ENCODE measurements around the gene CCT5.
"Not testable (repeated sequence)": the region's sequence is repeated elsewhere in the genome, so short reads cannot be mapped to it uniquely, and the experiment has no call there.

CCT5 gene

DNA sequence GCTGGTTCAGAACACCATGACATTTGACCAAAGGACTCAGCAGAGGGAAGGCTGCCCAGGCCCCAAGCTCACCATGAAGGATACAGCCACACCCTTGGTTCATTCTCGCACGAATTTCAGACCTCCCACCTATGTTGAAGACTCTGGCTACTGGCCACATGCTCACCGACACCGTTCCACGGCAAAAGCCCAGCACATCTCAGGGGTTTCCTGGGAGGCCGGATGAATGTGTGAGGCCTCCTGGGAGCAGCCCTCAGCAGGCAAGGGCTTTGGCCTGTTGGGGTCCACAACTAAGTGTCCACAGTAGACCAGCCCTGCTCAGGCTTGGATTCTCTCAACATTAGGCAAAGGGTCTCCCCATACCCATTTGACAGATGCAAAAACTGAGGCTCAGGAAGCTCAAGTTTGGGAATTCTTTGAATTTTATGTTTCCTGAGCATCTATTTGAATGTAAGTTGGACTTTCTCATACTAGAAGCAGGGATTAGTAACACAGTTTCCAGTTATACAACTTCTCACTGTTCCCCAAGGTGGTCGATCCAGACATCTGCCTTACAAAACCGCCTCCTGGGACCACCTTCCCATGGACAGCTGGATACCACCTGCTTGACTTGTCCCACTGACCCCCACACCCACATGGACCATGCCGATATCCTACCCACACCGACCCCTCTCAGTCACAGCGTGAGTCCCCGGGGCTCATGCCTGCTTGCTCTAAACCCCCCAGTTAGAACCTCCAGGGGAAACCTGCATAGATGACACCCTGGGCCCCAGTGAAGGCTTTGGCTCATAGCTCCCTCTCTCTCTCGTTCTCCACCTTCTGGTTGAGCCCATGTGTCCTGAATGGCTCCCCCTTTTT is 27.9 kb downstream of the CCT5 start:
- no peak for DNase-seq (ENCODE audit: low spot score)

DNA sequence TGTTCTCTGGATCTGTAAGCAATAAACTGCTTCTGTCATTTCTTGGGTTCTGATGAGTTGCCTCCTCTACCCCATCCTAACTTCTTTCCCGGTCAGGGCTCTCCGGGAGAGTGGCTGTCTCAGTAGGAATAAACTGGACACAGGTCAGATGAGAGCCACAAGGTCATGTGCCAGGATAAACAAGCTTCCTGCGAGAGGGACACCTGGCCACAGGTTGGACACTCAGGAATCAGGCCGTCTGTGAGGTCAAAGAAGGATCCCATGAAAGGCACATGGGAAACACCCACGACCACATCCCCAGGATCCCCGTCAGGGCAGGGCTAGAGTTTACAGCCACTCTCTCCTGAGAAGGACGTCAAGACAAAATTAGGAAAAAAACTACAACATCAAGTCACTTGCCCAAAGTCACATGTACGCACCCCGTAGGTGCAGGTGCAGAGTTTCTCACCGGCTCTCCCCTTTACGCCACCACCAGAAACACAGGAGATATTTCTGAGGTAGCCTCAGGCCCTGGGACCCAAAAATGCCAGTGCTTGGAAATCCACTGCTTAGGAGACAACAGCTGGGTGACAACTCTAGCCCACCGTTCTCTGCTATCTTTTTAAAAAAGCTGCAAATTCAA is 28.7 kb downstream of the CCT5 start:
- no peak for DNase-seq (ENCODE audit: low spot score)

DNA sequence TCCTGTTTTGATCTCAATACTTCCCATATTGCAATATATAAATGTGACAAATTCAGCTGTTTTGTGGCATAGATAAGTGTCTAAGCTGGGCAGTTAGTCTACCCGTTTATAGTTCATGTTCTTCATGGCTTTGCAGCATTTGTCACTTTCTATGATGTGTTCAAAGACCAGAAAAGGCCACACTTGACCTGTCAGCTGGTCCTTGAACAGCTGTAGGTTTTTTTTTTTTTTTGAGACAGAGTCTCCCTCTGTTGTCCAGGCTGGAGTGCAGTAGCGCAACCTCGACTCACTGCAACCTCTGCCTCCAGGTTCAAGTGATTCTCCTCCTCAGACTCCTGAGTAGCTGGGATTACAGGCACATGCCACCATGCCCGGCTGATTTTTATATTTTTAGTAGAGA is 29.2 kb downstream of the CCT5 start:
- no peak for DNase-seq (ENCODE audit: low spot score)

DNA sequence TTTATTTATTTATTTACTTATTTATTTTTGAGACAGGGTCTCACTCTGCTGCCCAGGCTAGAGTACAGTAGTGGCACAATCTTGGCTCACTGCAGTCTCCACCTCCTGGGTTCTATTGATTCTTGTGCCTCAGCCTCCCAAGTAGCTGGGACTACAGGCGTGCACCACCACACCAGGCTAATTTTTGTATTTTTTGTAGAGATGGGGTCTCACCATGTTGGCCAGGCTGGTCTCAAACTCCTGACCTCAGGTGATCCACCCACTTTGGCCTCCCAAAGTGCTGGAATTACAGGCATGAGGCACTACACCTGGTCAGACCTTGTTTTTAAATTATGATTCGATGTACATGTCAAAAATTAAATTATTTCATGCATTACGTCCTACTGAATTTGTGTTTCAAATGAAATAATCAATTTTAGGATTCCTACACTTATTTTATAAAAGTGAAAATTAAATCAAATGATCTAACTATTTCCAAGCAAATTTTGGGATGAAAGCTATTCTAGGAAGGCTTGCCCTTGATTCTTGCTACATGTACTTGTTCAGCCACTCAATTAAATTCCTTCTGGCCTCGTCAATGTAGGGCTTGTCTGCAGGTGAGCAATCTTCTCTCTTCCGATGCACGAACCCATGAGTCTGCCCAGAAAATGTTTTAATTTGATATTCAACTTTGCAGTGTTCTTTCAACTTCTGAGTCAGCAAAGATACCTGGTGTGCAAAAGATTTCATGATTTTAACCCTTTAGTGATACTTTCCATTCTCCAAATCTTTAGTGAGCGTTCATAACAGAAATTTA is 30.0 kb downstream of the CCT5 start:
- no peak for DNase-seq (ENCODE audit: low spot score)

DNA sequence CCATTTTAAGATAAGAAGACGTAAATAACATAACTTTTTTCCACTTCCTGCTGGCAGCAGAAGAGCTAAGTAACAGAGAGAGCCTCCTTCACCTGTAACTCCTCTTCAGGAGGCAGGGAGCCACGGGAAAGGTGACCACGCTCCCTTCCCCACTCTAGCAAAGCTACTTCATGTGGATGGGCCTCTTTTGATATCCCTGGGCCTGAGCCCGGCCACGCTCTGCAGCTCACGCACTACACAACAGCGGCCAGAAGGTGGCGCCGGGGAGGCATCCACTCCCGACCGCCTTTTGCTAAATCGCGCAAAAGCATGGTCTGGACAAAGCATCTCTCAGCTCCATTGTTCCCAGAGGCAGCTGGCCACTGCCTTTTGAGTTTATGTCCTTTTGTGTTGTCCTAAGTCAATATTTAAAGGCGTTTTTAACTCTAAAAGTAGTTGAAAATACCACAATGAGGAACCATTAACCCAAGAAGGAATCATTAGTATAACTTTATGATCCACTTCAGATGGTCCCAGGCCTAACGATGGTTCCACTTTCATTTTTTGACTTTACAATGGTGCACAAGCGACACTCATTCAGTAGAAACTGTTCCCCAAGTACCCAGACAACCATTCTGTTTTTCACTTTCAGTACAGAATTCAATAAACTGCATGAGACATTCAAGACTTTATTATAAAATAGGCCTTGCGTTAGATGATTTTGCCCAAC is 34.0 kb downstream of the CCT5 start:
- DNase-seq (ENCODE audit: low spot score): peak; percentile 67

DNA sequence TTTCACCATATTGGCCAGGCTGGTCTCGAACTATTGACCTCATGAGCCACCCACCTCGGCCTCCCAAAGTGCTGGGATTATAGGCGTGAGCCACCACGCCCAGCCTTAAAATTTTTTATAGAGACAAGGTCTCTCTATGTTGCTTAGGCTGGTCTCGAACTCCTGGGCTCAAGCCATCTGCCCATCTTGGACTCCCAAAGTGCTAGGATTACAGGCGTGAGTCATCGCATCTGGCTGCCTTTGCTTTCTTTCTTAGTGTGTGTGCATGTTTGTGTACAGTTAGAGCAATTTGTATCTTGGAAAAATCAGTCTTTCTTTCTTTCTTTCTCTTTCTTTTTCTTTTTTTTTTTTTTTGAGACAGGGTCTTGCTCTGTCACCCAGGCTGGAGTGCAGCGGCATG is 35.3 kb downstream of the CCT5 start:
- not testable (repeated sequence) for DNase-seq (ENCODE audit: low spot score)

DNA sequence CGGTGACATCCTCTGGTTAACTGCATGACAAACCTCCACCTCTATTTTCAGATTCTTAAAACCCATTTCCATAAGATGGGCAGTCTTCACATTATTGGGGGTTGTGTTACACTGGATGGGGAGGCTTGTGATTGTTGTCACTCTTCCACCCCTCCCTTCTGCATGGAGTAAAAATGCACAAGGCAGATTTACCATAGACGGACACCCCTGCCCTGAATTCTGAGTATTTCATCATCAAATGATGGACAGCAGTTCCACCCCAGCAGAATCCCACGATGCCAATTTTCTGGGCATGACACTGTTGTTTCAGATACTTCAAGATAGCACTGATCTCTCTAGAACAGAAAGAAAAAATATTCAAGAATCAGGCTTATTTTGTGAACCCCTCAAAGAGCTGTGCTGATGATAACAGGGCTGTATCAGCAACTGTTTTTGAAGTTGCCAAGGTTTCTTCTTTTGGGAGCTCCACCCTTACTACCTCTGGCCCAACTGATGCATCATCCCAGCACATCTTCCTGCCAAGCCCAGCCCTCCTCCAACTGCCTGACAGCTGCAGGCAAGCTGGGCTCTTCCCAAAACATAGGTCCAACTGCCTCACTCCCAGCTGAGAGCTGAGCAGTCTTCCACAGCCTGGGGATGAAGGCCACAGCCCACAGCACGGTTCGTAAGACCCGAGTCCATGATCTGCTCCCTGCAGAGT is 36.2 kb downstream of the CCT5 start:
- DNase-seq (ENCODE audit: low spot score): no peak

DNA sequence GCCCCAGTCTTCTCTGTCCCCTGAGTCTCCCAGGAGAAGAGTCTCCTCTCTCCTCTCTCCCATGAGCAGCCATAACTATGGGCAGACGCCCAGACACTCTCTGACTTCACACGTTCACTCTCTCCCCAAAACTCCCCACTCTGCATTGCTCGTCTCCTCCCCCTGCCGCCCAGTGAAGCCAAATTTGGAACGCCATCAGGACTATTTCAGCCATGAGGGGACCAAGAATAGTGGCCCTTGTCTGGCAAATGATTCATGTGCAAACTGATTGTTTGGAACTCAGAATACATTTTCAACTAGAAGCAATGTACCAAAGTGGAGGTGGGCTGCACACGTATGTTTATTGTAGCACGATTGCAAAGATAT is 36.8 kb downstream of the CCT5 start:
- DNase-seq (ENCODE audit: low spot score): no peak

DNA sequence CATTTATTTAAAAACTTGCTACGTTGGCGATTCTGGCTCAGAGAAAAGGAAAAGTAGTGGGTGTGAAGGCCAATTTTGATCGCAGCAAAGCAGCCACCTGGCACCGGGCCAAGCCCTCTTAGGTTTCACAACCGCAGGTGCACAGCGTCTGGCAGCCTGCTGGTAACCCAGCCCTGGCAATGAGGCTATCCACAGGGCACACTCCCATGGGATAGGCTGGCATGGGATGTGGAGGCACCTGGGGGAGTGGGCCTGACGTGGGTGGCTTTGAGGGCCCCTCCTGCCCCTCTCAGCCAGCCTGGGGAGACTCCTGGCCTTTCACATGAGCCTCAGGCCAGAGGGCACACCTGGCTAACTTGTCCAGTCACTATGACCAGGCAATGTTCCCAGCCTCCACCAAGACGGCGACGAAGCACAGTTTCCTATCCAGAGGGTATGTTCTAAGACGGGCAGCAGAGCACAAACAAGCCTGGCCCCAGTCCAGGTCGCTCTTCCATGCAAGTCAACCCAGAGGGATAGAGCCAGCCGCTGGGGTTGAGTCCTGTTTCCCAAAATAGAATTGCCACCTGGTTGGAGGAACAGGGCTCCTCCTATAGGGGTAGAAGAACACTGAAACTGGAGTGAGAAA is 38.6 kb downstream of the CCT5 start:
- DNase-seq (ENCODE audit: low spot score): no peak

DNA sequence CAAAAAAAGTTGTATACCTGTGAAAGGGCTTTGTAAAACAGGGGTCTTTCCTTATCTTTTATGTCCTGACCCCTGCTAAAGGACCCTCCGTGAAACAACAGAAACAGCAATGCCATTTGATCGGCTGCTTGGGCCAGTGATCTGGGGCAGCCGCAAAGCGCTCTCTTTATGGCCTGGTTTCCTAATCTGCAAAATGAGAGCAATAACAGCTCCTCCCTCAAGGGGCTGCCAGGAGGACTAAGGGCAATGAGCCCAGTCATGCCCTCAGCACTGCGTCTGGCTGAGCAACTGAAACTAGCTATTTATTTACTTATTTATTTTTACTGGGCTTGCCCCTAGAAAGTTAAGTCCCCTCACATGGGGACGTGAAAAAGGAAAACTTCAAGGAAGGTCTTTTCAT is 39.3 kb downstream of the CCT5 start:
- no peak for DNase-seq (ENCODE audit: low spot score)

DNA sequence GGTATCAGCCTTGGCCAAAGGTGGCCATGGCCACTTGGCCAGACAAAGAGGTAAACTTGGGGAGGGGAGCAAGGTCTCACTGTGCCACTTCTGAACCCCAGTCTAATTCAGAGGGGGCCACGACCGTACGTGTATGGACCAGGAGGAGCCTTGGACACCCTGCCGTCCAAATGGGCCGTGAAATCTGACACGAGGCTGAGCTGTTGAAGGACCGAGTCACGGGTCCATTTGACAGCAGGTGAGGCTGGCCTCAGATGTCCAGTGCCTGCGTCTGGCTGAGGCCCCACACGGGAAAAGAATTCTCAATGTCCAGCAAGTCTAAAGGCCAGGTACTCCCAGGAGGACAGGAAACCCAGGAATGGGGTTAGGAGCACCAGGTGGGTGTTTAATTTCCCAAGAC is 39.9 kb downstream of the CCT5 start:
- no peak for DNase-seq (ENCODE audit: low spot score)

DNA sequence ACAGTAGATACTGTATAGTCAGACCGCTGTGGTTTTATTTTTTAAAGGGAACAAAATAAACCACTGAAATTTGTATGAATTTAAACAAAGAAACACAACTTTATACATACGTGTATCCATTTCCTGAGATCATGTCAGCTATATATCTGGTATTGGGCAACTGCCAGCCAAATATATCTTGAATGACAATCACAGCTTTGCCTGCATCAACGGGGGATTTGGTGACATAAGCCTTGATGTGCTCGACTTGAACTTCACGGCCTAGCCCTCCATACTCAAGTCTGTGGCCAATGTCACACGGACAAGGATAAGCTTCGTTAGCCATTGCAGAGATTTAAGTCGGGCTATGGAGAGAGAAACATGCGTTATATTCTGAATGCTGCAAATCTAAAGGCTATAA is 40.4 kb downstream of the CCT5 start:
- DNase-seq (ENCODE audit: low spot score): no peak

DNA sequence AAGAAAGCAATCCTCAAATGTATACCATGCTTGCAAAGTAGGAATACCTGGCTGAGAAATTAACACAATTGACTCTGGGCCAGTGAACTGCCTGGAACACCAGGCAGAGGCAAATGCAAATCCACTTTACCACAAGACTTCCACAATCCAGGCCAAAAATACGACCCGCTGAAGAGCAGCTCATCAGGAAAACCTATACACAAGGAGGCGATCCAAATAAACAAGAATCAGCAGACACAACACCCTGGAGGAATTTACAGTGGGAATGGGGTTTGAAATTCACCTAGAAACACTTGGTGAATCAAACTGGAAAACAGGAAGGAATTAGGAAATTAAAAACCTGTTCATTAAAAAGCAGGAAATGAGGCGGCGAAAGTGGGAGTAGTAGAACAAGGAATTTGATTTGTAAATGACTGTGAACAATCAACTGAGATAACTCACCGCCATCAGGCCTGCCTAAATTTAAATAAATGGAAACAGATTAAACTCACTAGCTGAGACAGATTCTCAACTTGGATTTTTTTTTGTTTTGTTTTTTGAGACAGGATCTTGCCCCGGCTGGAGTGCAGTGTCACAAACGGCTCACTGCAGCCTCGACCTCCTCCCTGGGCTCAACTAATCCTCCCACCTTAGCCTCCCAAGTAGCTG is 41.7 kb downstream of the CCT5 start:
- DNase-seq (ENCODE audit: low spot score): no peak

DNA sequence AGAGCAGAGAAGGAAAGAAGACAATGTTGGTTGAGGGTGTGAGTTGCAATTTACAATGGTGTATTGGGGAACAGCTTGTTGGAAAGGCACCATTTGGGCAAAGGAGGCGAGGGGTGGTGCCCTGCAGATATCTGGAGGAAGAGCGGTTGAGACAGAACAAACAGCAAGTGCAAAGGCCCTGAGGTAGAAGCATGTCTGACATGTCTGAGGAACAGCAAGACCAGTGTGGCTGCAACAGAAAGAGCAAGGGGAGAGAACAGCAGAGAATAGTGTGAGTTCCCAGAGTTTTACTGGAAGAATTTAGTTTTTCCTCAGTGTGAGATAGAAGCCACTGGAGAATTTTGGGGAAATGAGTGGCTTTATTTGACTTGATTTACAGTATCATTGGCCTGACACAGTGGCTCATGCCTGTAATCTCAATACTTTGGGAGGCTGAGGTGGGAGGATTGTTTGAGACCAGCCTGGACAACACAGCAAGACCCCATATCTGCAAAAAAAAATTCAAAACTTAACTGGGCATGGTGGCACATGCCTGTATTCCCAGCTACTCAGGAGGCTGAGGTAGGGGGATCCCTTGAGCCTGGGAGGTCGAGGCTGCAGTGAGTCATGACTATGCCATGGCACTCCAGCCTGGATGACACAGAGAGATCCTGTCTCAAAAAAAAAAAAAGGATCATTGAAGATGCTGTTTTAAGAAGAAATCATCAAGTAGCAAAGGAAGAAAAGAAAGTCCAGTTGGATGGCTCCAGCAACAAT is 44.0 kb downstream of the CCT5 start:
- DNase-seq (ENCODE audit: low spot score): no peak

DNA sequence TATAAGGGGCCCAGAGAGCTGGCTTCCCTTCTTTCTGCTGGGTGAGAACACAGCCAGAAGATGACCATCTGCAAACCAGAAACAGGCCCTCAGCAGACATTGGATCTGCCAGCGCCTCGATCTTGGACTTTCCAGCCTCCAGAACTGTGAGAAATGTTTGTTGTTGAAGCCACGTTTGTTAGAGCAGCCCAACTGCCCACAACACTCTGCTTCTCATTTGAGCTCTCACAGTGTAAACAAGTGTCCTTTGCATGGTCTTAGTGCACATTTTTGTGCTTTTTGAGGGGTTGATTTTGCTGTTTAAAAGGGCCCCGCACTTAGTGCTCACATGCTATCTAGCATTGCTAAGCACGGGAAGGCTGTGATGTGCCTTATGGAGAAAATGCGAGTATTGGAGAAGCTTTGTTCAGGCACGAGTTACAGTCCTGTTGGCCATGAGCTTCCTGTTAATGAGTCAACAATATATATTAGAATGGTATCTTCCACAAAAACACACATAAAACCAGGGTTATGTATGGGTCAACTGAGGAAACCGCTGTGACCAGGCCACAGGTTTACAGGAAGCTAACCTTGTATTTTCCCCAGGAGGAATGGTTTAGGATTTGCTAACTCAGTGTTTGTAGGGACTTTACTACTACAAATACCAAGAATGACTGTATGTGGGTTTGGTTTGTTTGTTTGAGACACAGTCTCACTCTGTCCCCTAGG is 45.7 kb downstream of the CCT5 start:
- no peak for DNase-seq (ENCODE audit: low spot score)

DNA sequence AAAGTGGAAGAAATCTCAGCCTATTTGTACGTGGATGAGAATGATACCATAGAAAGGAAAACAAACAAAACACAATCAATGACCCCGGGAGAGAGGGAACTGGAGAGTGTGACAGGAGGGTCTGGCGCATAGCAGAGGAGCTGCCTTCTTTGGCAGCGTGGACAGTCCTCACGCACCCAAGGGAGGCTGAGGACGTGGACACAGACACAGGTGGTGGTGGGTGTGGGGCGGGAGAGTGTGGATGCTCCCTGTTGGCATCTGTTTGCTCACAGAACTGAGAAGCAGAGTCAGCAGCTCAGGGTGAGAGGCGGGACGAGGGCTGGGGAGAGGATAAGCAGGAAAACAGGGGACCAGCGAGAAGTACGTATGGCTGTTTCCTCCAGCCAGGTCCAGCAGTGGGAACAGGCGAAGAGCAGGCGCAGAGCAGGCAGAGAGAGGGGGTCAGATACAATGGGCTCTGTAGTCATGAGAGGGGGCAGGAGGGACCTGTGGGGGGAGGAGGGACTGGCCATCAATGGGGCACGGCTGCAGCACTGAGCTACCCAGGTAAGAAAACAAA is 47.6 kb downstream of the CCT5 start:
- no peak for DNase-seq (ENCODE audit: low spot score)

DNA sequence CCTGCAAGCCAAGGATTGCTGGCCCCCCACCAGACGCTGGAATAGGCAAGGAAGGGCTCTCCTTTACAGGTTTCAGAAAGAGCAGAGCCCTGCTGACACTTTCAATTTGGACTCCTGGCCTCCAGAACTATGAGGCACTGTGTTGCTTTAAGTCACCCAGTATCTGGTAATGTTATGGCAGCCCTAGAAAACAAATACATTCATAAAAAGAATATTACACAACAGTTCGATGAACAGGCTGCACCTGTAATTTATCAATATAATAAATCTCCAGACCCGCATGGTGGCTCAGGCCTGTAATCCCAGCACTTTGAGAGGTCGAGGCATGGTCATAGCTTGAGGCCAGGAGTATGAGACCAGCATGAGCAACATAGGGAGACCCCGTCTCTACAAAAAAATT is 50.2 kb downstream of the CCT5 start:
- DNase-seq (ENCODE audit: low spot score): no peak

DNA sequence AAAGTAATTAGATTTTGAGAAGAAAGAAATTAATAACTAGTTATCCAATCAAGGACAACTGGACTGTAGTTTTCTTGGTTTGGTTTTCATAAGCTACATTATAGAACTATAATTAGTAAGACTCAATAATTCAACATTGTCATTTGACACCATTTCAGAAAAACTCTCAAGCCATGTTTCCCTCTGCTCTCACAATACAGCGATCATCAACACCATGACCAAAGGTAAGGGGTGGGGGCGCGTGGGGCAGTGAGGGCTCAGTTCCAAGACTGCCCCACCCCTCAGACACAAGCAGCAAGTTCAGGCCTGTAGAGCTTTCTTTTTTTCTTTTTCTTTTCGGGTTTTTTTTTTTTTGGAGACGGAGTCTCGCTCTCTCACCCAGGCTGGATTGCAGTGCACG is 51.2 kb downstream of the CCT5 start:
- no peak for DNase-seq (ENCODE audit: low spot score)
